H1 (cell line): Measurements from ENCODE around the gene ZNF606. TPM values are rescaled to one million over a fixed set of nuclear protein-coding genes. Genes with fewer than 3 reads are reported as not detected.

ENCODE experiments used
- ASH2L ChIP-seq: fragments of 200-600, 300-600 bp; sonication (generic); IDR thresholded peaks from one replicate; pipeline ENCODE4 v1.7.1; 2017; ENCODE audit warnings: low read length
- CBX5 ChIP-seq: fragments of 300-800, 300-1000 bp; sonication (generic); IDR thresholded peaks from 2 replicates; pipeline ENCODE4 v1.7.1; 2016; ENCODE audit warnings: antibody characterized with exemption, low read length, low read depth
- CBX8 ChIP-seq: fragments of 300-800, 300-1000 bp; sonication (generic); IDR thresholded peaks from 2 replicates; pipeline ENCODE4 v1.7.1; 2016; ENCODE audit warnings: low read depth, low read length, borderline replicate concordance
- CEBPB ChIP-seq: IDR thresholded peaks from 2 replicates; pipeline ENCODE4 v1.6.1; 2012; ENCODE audit warnings: low read depth, low read length
- CHD2 ChIP-seq: IDR thresholded peaks from 2 replicates; pipeline ENCODE4 v1.6.1; 2012; ENCODE audit warnings: low read length, improper control_type of control experiment
- CREB1 ChIP-seq: IDR thresholded peaks from 2 replicates; pipeline ENCODE4 v1.6.1; 2012; ENCODE audit warnings: inconsistent platforms
- CTCF ChIP-seq, 3 experiments: IDR thresholded peaks; 1 replicate in 2 of 3; 2 replicates in 1 of 3; pipeline versions ENCODE4 v1.5.1 to v1.6.1; 2011; ENCODE audit warnings: low read length in 3 of 3, mild to moderate bottlenecking in 3 of 3, inconsistent platforms in 2 of 3, low read depth in 1 of 3, moderate library complexity in 1 of 3; ENCODE audit not compliant: insufficient read depth in 1 of 3; ENCODE audit errors: control extremely low read depth in 1 of 3
- EZH2 ChIP-seq: fragments of 200-600 bp; sonication (generic); IDR thresholded peaks from 2 replicates; pipeline ENCODE4 v1.7.1; 2012; ENCODE audit warnings: low read depth, mild to moderate bottlenecking, moderate library complexity, low read length, inconsistent platforms; ENCODE audit not compliant: severe bottlenecking
- FOSL1 ChIP-seq: IDR thresholded peaks from 2 replicates; pipeline ENCODE4 v1.6.1; 2011; ENCODE audit warnings: mild to moderate bottlenecking, low read depth, low read length, moderate library complexity; ENCODE audit not compliant: insufficient read depth
- GTF2F1 ChIP-seq: IDR thresholded peaks from 2 replicates; pipeline ENCODE4 v1.6.1; 2012; ENCODE audit warnings: low read depth, low read length, improper control_type of control experiment, borderline replicate concordance
- HDAC2 ChIP-seq, 2 experiments: fragments of 300-600 bp in 1 of 2; sonication (generic) in 1 of 2; IDR thresholded peaks; 2 replicates each; pipeline ENCODE4 v1.6.1; 2011 to 2012; ENCODE audit warnings: low read depth in 2 of 2, low read length in 2 of 2, mild to moderate bottlenecking in 2 of 2, moderate library complexity in 2 of 2, borderline replicate concordance in 1 of 2, inconsistent platforms in 1 of 2
- KDM1A ChIP-seq: fragments of 200-600, 300-600 bp; sonication (generic); IDR thresholded peaks from 2 replicates; pipeline ENCODE4 v1.7.1; 2016; ENCODE audit warnings: mild to moderate bottlenecking, low read length, borderline replicate concordance
- MAFK ChIP-seq: IDR thresholded peaks from 2 replicates; pipeline ENCODE4 v1.6.1; 2012; ENCODE audit warnings: low read depth, mild to moderate bottlenecking, improper control_type of control experiment, low read length
- MAX ChIP-seq: IDR thresholded peaks from 2 replicates; pipeline ENCODE4 v1.6.1; 2012; ENCODE audit warnings: inconsistent platforms
- PHF8 ChIP-seq: fragments of 200-600 bp; sonication (generic); conservative IDR thresholded peaks from 2 replicates; pipeline ENCODE4 v1.7.1; 2012; ENCODE audit warnings: low read depth, mild to moderate bottlenecking, inconsistent platforms, low read length, moderate library complexity
- POLR2A ChIP-seq, 2 experiments: IDR thresholded peaks; 1 replicate in 1 of 2; 2 replicates in 1 of 2; pipeline ENCODE4 v1.6.1; 2011; ENCODE audit warnings: low read depth in 2 of 2, low read length in 2 of 2, mild to moderate bottlenecking in 2 of 2; ENCODE audit errors: control extremely low read depth in 1 of 2
- RAD21 ChIP-seq, 2 experiments: IDR thresholded peaks in 1 of 2; conservative IDR thresholded peaks in 1 of 2; 2 replicates each; pipeline ENCODE4 v1.6.1; 2011; ENCODE audit warnings: low read depth in 2 of 2, low read length in 2 of 2, improper control_type of control experiment in 1 of 2, inconsistent platforms in 1 of 2, mild to moderate bottlenecking in 1 of 2, moderate library complexity in 1 of 2
- RXRA ChIP-seq: IDR thresholded peaks from 2 replicates; pipeline ENCODE4 v1.6.1; 2011; ENCODE audit warnings: low read depth, mild to moderate bottlenecking, low read length, moderate library complexity; ENCODE audit not compliant: insufficient read depth
- SIX5 ChIP-seq: IDR thresholded peaks from 2 replicates; pipeline ENCODE4 v1.6.1; 2011; ENCODE audit warnings: mild to moderate bottlenecking, low read depth, low read length
- TBP ChIP-seq: IDR thresholded peaks from 2 replicates; pipeline ENCODE4 v1.6.1; 2011; ENCODE audit warnings: low read depth, low read length, improper control_type of control experiment
- ZNF274 ChIP-seq: IDR thresholded peaks from 2 replicates; pipeline ENCODE4 v1.7.0; 2012; ENCODE audit warnings: low read length, borderline replicate concordance; ENCODE audit errors: extremely low read depth
- polyA plus RNA-seq, 7 experiments: library from polyadenylated mRNA; depleted of rRNA in 3 of 7; stranded (reverse) in 5 of 7; unstranded in 2 of 7; fragments of >200 nt in 5 of 7; fragments of 200-250 nt in 2 of 7; gene quantifications; 1 replicate in 5 of 7; 2 replicates in 1 of 7; 4 replicates in 1 of 7; pipeline versions ENCODE4 v1.2.1 to v1.2.3, GENCODE V29; 2011 to 2013; ENCODE audit warnings: missing spikeins in 2 of 7, mixed read lengths in 2 of 7
- total RNA-seq: library from RNA; stranded (reverse); fragmentation: NEBNext Ultra II Directional; extraction: Animal tissue kit (Norgen Biotek cat#: 25700); gene quantifications from 2 replicates; pipeline ENCODE4 v1.2.1, GENCODE V29; 2021

ZNF606 gene
- total and polyA plus RNA-seq, 2 of the 8 experiments (the other 6 are each of a cell fraction or from before 2014, with no cell fraction given) = 5.2 to 19.3 TPM

- TF ChIP-seq EZH2 (no peak), ASH2L (peak; percentile 91), MAX (peak; percentile 84), RAD21 (IDR thresholded peaks at IDR 0.05 in 1 of 2, conservative IDR thresholded peaks at IDR 0.05 in 1 of 2; ENCODE audit: low read depth in 2 of 2, low read length in 2 of 2) (no peak), MAFK (no peak), SIX5 (peak; percentile 61), POLR2A (IDR thresholded peaks at IDR 0.05; ENCODE audit: control extremely low read depth in 1 of 2, low read depth in 2 of 2, low read length in 2 of 2) (peak; percentile 77 to 86), CEBPB (no peak), ZNF274 (no peak), TBP (peak; percentile 56; the same call in 1 of the 2 replicates), CREB1 (peak; percentile 89), CTCF (IDR thresholded peaks at IDR 0.05; ENCODE audit: control extremely low read depth in 1 of 3, insufficient read depth in 1 of 3, low read depth in 1 of 3, low read length in 3 of 3) (no peak), CBX8 (no peak), KDM1A (peak; percentile 99), PHF8 (peak; percentile 97), FOSL1 (no peak), RXRA (no peak), GTF2F1 (no peak), HDAC2 (IDR thresholded peaks at IDR 0.05; ENCODE audit: borderline replicate concordance in 1 of 2, low read depth in 2 of 2, low read length in 2 of 2) (peak in 1 of 2 experiments; percentile 98; a peak in 2 of 4 replicates), CBX5 (no peak), CHD2 (no peak; the same call in 1 of the 2 replicates)
These were observed at the start of gene ZNF606 (continued) for GRCh38 chr19:58002384-58003173.
